ENCODE measurements around the gene RUFY4.
"Not testable (repeated sequence)": the region's sequence is repeated elsewhere in the genome, so short reads cannot be mapped to it uniquely, and the experiment has no call there.

Gene RUFY4

GRCh38 chr2:218031771-218032257, 37.2 kb upstream of the RUFY4 start:
- DNase-seq, result no peak

DNA sequence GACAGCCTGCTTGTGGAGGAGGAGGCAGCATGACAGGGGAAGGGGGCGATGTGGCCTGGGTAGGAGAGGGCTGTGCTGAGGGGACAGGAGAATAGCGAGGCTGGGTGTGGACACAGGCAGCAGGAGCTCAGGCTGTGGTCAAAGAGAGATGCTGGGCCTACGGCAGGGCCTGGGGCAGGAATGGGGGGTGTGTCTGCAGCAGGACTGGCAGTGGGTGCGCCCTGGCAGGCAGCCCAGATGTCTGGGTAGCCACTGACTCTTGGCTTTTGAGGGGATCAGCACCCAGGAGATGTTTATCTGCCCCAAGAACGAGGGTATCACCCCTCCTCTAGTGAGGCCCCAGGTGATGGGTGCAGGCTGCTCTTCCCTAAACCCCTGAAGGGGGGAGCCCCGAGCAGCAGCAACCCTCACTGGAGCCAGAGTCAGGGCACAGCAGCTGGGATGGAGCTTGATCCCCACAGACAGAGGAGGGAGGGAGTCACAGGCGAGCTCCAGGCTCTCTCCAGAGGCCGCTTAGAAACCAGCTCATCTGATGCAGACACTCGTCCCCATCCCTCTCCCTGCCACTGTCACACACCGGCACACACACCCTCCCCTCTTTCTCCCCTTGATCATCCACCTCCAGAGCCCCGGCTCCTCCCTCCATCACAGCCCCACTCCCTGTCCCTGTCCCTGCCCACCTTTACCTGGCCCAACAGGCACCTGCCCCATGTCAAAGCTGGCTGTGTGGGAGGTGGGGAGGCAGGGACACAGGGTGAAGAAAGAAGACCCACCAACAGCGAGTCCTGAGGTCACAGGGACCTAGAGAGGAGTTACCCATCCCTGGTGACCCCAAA, 36.5 kb upstream of the RUFY4 start:
- DNase-seq, result no peak

DNA sequence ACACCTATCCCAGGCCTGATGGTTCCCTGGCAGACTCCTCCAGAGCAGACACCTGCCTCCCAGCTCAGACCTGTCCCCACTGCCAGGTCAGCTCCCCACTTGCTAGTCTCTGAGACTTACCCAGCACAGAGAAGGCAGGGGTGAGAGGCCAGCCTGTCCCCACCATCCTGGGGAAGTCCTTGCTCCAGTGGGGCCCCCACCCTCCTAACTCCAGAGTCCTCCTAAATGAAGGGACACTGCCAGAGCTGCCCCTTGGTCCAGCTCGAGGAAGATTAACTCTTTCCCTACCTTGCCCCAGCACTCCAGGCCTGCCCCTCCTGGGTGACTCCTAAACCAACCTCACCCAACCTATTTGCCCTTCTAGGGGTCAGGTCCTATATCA, 35.9 kb upstream of the RUFY4 start:
- DNase-seq, result no peak

- peak; percentile 57 for DNase-seq
Measured at GRCh38 chr2:218033590-218034496, 35.2 kb upstream of the RUFY4 start.

GRCh38 chr2:218034497-218035213, 34.4 kb upstream of the RUFY4 start:
- peak; percentile 73 for DNase-seq

DNA sequence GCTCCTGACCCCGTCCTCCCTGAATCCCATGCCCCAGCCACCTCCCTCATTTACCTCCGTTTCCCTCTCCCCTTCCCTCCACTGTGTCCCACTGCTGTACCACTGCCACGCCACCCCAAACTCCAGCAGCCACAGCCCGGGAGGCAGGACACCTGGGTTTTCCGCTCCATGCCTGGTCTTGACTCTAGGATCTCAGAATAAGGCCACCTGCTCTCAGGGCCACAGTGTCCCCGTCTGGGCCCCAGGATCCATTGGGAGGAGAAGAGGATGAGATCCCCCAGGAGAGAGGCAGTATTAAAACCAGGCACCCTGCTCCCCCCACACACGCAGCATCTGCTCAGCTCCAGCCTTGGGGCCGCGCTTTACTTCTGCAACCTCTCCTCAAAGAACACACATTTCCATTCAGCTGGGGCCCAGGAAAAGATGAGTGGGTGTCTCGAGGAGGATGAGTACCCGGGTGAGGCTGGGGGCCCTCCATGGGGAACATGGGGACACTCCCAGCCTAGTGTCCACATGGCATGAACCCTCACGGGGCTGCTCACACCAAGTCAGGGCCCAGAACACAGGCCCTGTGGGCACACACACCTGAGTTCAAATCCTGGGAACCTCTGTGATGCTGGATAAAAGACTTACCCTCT, 33.5 kb upstream of the RUFY4 start:
- no peak for DNase-seq

- DNase-seq, result peak; percentile 73
Measured at GRCh38 chr2:218036371-218036770, 32.7 kb upstream of the RUFY4 start.

DNA sequence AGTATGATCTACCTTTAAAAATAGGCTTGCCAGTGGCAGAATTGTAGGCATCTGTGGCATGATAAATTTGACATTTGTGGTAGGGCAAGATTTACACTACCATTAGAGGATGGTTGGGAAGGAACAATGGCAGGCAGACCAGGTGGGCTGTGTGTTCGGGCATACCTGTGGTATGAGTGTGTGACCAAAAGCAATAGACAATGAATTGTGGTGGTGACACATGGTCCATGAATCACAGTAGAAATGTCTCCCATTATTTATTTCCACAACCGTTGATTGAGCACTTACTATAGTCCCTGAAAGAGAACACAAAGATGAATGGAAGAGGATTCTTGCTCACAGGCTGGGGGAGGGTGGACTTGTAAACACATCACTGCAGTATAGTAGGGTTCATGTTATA, 29.9 kb upstream of the RUFY4 start:
- DNase-seq, result no peak

- no peak for DNase-seq
Measured at GRCh38 chr2:218040883-218041282, 28.2 kb upstream of the RUFY4 start.

- no peak for DNase-seq
Measured at GRCh38 chr2:218041302-218042168, 27.5 kb upstream of the RUFY4 start.

DNA sequence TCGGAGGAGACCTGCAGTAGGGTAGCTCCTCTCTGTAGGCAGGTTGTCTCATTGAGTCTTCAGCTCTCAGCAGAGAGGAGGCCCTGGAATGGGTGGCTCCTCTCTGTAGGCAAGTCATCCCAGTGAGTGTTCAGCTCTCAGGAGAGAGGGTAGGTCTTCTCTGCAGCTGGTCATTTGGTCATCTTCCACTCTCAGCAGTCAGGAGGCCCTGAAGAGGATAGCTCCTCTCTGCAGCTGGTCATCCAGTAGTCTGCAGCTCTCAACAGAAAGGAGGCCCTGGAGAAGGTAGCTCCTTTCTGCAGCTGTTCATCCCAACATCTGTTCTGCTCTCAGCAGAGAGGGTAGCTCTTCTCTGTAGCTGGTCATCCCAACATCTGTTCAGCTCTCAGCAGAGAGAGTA, 26.0 kb upstream of the RUFY4 start:
- no peak for DNase-seq

GRCh38 chr2:218043701-218044109, 25.3 kb upstream of the RUFY4 start:
- DNase-seq, result no peak

DNA sequence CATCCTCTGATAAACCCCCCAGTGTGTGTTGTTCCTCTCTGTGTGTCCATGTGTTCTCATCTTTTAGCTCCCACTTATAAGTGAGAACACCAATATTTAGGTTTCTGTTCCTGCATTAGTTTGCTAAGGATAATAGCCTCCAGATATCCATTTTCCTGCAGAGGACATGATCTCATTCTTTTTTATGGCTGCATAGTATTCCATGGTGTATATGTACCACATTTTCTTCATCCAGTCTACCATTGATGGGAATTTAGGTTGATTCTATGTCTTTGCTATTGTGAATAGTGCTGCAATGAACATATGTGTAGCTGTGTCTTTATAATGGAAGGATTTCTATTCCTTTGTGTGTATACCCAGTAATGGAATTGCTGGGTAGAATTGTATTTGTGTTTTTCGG, 24.5 kb upstream of the RUFY4 start:
- not testable (repeated sequence) for DNase-seq

- DNase-seq, result peak; percentile 98
Measured at GRCh38 chr2:218046238-218046637, 22.8 kb upstream of the RUFY4 start.

DNA sequence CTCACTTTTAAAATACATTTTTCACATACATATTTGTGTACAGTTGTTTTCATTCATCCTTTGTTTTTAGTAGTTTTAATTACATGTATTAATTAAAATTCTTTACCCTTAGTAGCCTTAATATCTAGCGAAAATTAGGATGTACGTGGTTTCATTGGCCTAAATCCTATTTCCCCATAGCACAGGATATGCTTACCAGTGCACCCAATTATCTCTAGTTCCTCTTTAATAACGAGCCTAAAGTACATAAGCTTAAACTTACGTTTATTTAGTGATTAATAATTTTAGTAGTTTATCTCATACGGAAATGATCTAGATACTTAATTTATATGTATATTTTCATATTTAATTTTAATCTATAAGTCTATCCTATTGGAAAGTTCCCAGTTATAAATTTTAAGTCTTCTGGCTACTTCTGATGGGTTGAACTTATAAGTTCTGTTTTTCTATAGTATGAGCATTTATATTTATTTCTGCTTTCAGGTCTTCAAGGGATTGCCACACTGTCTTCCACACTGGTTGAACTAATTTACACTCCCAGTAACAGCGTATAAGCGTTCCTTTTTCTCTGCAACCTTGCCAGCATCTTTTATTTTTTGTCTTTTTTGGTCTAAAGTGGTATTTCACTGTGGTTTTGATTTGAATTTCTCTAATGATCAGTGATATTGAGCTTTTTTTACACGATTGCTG, 21.4 kb upstream of the RUFY4 start:
- DNase-seq, result peak; percentile 79

GRCh38 chr2:218051903-218052302, 17.1 kb upstream of the RUFY4 start:
- DNase-seq, result no peak

- DNase-seq, result no peak
Measured at GRCh38 chr2:218059289-218059688, 9.8 kb upstream of the RUFY4 start.

- peak; percentile 20 for DNase-seq
Measured at GRCh38 chr2:218060118-218060517, 8.9 kb upstream of the RUFY4 start.

DNA sequence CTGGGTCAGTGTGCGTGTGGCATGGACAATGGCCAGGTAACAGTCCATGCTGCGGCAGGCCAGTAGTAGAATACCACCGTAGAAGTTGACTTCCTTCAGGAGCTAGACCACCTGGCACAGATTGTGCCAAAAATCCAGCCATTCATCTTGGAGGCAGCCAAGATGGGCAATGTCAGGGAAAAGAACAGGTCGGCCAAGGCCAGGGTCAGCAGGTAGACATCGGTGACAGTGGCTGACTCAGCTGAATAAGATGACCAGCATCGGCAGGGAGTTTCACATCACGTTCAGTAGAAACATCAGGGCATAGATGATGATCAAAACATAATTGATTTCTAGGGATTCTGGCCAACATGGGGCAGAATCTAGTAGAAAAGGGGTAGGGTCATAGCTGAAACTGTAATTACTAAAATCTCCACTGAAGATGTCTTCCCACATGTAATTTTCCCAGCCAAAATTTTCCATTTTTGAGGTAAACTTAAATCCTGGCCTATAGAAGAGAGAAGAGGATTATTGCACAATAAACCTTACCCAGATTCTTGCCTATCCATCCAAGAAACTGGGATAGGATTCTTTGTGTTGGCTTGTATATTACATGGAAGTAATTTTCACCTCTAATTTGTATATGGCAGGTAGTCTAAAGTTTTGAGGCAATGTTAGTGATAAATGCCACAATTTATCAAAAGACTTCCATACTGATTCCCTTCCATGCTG, 7.9 kb upstream of the RUFY4 start:
- no peak for DNase-seq

- DNase-seq, result peak; percentile 89
Measured at GRCh38 chr2:218063486-218063885, 5.6 kb upstream of the RUFY4 start.

Measured in MV-4-11 (cell line).